HuH-7 (cell line): Measurements from ENCODE around the gene PRG2.
"Not testable (repeated sequence)": the region's sequence is repeated elsewhere in the genome, so short reads cannot be mapped to it uniquely, and the experiment has no call there.

Experiments used
- DNase-seq: peaks from one replicate; pipeline ENCODE4 v3.0.0; 2011; ENCODE audit warnings: low spot score

Gene PRG2

DNA sequence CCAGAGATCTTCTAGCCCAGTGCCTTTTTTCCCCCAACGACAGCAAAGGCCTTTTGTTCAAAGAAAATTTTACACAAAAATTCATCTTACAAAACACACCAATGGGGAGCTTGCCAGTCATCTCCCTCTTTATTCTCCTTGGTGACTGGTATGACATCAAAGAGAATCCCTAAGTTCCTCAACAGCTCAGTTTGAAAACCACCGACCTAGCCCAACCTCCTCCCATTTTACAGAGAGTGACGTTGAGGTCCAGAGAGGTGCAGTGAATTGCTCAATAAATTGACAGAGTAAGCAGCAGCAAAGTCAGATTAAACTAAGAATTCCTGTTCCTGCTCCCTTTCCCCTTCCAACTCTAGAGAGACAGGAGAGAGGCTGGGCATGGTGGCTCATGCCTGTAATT is 28.7 kb upstream of the PRG2 start:
- no peak for DNase-seq

DNA sequence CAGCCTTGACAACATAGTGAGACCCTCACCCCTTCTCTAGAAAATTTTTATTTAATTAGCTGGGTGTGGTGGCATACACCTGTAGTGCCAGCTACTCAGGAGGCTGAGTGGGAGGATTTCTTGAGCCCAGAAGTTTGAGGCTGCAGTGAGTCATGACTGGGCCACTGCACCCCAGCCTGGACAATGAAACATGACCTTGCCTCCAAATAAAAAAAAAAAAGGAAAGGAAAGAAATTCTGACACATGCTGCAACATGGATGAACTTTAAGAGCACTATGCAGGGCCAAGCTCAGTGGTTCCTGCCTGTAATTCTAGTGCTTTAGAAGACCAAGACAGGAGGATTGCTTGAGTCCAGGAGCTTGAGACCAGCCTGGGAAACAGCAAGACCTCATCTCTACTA is 27.7 kb upstream of the PRG2 start:
- DNase-seq, result no peak

DNA sequence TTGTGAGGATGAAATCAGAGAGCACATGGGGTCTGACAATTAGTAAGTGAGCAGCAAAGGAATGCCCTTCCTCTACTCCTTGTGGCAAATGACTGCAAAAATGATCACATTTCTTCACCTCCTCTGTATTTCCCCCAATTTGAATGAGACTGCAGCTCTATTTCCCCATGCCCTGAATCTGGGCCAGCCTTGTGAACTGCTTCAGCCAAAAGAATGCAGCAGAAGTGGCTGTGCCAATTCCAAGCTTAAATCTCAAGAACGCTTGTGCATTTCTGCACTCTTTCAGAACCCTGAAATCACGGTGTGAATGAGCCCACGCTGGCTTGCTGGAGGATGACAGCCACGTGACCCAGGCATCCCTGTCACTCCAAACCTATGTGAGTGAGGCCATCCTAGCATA is 26.6 kb upstream of the PRG2 start:
- no peak for DNase-seq

DNA sequence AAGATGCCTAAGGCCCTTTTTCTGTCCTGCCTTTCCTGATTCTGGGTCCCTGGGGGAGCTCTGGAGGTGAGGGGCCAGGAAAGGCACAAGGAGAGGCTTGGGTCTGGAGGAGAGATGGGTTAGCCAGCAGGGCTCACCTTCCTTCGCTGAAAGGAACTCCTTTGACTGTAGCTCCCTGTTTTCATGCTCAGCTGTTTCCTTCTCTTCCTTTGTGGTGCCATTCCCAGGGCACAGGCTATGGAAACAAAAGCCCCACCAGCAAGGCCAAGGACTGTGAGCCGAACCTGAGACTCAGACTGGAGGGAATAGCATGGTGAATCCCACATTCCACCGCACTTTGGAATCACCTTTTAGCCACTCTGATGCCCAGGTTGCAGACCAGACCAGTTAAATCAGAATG is 26.0 kb upstream of the PRG2 start:
- DNase-seq, result no peak

DNA sequence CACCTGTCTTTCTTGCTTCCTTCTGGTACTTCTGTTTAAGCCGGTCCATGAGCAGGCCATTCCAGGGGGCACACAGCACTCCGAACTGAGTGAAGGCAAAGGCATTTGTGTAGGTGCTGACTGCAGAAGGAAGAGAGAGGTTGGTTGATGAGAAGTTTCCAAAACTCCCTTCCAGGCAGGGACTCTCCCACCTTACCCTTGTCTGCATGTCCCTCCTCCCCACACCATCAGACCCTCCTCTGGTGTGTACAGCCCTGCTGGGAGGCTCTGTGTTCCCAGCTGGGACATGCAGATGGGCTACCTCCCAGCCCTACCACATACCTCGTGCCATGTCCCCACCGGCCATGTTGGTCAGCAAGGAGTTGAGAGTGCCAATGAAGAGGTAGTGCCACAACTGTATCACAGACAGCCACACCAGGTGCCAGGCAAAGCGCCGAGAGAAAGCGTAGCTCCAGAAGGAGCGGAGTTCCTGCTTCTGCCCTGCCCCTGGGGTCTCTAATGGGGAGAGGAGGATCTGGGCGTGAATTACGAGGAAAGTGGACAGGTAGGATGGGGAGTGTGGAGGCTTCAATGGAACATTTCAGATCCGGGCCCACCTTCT is 24.3 kb upstream of the PRG2 start:
- no peak for DNase-seq

DNA sequence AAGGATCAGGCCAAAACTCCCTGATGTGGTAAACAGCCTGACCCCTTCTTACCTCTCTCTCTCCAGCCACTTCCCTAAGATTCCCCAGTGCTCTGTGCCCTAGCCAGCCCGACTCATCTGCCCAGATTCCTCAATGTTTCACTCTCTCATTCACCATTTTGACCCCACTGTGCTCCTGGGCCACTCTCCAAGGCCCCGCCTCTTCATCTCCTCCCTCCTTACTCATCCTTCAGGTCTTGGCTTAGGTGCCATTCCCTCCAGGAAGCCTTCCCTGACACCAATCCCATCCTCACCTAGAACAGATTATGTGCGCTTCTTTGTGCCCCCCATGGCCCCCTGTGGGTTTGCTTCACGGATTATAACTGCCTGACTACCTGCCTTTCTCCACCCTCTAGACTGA is 23.2 kb upstream of the PRG2 start:
- no peak for DNase-seq

DNA sequence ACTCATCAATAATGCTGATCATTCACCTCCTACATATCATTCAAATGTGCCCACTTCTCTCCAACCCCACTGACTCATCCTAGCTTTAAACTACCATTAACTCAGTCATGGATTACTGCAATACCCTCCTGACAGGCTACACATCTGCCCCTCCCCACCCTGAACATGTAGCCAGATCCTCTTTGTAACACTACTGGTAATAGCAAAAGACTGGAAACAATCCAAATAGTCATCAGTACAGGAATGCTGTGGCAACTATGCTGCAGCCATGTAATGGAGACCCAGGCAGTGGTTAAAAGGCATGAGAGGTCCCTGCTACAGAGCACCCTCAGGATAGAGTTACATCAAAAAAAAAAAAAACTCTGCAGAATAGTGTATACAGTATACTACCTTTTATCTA is 19.8 kb upstream of the PRG2 start:
- no peak for DNase-seq

DNA sequence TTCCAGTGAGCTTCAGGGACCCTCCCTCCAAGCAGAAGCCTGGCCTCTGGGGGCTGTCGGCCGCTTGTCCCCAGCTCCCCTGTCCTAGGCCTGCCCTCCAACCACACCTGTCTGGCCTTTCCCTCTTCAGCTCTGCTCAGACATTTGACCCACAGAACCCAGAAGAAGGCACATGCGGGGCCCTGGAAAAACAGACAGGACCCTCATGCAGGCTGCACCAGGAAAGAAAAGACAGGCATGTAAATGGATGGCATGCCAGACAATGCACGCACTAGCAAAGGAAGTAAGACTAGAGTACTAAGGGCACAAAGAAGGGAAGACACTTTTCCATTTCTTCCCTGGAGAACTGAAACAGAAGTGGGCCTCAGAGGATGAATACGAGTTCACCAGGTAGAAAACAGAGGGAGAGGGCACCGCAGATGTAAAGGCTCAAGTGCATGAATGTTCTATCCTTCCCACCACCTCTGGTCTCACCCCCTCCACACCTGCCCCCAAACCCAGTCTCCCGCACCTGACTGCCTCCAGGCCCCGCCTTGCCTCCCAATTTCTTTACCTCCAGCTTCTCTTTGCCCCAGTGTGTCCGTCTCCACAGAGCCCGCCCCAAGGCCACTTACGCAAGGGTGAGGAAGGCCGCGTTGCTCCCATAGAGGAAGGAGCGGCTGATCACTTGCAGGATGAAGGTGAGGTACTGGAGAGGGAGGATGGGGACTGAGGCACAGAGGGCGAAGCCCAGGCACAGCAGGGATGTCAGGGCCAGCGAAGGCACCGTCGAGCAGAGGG is 19.1 kb upstream of the PRG2 start:
- DNase-seq, result no peak

DNA sequence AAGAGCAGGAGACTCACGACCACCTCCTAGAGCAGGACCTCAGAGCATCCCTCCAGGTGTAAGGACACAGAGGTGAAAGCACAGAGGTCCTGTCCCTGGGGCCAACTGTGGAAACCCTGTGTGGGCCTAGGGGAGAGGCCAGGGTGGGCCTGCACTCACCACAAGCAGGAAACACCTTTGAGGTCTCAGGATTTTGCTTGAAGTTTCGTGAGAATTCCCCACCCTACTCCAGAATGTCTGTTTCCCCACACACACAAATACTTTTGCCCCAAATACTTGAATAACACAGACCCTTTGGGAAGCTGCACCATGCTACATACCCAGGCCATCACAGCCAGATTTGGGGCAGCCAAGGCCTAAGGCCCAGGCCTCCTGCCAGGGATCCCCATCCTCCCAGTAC is 18.3 kb upstream of the PRG2 start:
- DNase-seq, result no peak

DNA sequence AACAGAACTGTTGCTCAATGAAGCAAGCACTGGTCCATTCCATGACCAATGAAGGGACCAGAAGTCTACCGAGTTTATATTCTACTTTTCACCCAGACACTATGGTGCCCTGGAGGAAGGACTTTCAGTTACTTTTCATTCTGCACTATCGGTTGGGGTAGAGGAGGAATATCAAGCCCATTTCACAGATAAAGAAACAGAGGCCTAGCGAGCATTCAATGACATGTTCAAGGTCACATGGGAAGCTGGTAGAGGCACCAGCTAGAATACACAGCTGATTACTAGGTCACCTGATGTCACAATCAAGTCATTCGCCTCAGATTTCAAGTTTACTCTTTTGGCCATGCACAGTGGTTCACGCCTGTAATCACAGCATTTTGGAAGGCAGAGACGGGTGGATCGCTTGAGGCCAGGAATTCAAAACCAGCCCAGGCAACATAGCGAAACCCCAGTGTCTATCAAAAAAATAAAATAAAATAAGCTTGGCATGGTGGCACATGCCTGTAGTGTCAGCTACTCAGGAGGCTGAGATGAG is 17.6 kb upstream of the PRG2 start:
- DNase-seq, result no peak

DNA sequence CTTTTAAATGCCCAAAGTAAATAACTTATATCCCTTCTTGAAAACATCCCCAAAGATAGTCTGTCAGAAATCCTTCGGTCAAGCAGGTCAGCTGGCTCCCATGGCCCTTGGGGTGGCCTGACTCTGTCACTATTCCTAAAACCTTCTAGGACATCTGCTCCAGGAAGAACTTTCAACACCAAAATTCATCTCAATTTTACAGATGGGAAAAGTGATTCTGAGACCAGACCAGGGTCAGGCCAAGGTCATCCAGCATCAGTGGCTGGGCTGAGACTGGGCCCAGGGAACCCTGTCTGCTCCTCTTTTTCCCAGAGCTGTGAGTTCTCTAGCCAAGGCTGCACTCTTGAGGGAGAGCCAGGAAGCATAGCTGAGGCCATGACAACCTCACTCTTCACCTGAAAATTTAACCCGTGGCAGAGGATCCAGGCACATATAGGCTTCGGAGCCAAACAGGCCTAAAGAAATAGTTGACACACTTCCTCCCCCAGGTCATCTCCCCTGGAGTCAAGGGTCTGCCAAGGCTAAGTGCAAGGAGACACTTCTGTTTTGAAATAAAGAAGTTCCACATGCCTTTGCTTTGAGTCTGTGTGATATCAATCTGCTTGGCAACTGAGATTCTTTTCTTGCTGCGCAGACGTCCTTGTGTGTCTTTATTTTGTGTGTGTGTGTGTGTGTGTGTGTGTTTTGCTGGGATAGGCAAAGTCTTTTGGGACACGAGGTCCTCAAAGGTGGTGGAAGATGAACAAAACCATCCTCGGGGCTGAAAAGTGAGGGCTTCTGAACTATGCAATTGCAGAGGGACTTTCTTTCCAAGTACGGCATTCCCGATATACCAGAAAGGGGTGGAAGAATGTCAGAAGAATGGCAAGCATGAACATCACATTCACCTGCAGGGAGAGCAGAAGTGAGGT is 16.8 kb upstream of the PRG2 start:
- DNase-seq, result no peak

DNA sequence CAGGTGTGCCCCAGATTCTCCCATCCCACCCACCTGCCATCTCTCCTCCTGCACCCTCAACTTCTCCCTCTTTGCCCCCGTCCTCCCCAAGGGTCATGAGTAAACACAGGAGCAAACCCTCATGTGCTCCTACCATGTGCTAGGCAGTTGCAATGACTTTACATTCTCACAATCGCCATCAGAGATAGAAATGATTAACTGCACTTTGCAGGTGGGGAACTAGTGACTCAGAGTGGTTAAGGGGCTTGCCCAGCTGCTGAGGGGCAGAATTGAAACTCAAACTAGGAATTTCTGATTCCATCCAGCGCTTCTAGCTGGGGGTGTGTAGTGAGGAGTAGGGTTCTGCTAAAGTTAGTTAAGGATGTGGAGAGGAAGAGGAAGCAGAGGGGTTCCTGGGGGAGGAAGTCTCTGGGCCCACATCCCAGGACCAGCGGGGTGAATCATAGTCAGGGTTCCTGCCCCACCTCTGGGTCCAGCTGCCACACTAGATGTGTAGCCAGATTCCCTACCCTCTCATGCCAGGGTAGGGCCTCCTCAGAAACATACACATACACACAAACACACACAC is 16.0 kb upstream of the PRG2 start:
- DNase-seq, result no peak

DNA sequence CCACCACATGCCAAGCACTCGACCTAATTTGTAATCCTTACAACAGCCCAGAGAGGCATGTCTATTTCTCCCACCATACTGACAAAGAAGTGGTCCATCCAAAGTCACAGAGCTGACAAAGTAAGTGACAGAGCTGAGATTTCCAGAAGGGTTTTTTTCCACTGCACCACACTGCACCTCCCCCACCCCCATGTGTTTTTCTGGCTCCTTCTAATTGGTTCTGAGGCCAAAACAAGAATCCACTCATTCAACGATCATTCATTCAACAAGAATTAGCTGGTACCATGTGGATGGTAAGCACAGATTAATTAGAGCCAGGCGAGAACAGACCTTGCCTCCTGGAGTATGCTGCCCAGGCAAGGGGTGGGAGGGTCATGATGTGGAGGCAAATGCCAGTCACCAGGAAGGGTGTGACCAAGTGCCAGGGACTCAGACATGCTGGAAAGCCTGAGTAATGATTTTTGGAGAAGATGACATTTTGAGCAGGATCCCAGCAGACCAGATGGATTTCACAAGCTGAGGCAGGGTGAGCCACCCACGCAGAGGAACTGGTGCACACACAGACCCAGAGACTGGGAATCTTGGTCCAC is 14.9 kb upstream of the PRG2 start:
- DNase-seq, result no peak

DNA sequence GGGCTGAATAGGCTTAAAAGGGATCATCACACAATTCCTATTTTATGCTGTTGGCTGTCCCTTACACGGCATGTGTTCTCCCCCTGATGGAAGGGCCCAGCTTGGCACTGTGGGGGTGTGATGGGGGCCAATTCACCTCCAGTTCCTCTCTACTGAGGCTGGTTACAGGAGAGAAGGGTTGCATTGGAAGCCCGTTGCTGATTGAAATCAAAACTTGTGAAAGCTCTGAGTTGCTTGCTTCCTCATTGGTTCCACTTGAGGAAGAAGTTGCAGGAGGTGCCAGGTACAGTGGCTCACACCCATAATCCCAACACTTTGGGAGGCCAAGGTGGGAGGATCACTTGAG is 13.3 kb upstream of the PRG2 start:
- DNase-seq, result no peak

DNA sequence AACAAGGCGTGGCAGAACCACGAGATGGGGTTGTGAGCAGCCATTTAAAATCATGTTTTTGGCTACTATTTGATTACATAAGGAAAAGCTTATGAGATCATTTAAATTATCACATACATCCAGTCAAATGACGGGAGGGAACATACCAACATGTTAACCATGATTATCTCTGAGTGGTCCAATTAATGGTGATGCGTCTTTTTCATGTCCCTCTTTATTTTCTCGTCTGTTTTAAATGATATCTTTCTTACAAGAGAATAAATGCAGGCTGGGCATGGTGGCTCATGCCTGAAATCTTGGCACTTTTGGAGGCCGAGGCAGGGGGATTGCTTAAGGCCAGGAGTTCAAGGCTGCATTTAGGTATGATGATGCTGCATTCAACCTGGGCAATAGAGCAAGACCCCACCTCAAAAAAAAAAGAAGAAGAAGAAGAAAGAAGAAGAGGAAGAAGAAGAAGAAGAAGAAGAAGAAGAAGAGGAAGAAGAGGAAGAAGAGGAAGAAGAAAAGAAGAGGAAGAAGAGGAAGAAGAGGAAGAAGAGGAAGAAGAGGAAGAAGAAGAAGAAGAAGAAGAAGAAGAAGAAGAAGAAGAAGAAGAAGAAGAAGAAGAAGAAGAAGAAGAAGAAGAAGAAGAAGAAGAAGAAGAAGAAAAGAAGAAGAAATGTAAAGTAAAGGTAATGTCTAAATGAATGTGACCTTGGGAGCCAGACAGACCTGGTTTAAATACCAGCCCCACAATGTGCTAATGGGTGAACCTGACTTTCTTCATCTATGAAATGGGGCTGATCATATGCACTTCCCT is 12.8 kb upstream of the PRG2 start:
- DNase-seq, result not testable (repeated sequence)

DNA sequence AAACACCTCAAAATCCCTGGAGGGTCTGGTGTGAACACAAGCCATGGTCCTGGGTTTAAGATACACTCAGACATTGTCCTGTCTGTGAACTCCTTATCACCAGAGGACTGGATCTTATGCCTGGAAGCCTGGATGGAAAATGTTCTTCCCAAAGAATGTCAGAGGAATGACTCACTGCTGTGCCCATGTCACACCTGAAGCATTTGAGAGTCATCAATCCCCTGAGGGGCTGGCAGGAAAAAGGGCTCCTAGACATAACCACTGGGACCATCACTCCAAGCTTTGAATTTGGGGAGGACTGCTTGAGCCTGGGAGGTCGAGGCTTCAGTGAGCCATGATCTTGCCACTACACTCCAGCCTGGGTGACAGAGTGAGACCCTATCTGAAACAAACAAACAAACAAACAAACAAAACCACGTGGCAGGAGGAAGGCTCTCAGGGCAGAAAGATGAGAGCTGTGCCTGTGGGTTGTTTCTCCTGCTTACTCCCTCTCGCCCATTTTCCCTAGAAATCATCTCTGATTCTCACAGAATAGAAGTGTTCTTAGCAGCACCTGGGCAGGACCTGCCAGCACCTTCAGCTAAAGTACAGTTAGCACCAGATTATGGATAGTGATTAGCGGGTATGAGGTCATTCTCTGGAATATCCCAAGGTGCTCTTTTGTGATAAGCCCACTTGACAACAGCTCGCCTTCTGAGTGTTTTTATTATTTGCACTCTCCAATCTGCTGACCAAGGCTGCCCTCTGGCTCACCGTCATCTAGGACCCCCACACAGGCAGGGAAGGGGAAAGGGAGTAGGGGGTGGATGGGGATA is 11.9 kb upstream of the PRG2 start:
- no peak for DNase-seq

DNA sequence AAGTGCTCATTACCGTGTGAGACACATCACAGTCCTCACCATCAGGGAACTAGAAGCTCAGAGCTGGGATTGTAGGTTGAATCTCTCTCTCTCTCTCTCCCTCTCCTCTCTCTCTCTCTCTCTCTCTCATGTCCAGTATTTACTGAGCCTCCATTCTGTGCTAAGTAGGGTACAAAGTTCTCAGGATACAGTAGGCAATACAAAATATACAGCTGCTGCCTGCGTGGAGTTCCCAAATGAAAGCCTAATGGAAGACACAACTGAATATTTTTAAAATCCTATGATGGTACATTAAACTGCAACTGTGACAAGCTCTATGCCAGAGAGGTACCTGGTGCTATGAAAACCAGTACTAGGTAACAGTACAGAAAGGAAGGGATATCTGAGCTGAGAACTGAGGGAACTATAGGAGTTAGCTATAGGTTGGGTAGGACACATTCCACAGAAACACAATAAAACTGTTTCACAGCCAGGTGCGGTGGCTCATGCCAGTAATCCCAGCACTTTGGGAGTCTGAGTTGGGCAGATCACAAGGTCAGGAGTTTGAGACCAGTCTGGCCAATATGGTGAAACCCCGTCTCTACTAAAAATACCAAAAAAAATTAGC is 9.6 kb upstream of the PRG2 start:
- no peak for DNase-seq

DNA sequence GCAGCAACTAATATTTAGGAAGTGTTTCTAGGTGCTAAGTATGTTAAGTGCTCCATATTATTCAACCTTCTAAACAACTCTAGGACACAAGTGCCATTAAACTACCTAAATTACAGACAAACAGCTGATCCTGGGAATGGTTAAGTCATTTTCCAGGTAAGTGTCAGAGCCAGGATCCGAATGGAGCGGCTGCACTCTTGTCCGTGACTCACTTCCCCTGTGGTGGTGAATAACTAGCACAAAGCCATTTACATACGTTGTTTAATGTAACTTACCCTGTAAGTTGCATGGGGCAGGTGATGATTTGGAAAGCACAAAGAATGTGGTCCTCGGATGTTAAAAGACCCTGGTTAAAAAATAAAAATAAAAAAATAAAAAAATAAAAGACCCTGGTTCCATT is 8.8 kb upstream of the PRG2 start:
- no peak for DNase-seq

DNA sequence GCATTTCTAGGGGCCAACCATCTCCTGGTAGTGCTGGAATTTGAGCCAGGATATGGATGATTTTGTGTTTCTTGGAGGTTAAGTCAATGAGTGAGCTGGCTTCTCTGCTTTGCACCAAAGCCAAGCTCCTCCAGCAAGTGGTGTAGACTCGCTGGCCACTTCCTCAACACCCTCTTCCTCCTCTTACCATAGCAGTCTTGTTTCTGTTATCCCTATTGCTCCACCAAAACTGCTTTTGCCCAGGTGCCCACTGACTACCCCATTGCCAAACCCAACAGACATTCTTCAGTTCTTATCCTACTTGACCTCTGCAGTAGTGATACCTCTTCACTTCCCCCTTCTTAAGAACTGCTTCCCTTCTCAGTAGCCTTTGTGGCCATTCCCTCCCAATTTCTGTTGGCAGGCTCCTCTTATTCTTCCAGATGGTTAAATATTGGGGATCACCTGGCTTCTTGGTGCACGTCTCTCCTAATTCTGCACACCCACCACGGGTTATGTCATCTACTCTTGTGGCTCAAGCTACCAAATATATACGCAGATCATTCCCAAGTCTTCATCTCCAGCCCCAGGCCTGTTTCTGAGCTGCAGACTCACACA is 7.0 kb upstream of the PRG2 start:
- DNase-seq, result no peak

DNA sequence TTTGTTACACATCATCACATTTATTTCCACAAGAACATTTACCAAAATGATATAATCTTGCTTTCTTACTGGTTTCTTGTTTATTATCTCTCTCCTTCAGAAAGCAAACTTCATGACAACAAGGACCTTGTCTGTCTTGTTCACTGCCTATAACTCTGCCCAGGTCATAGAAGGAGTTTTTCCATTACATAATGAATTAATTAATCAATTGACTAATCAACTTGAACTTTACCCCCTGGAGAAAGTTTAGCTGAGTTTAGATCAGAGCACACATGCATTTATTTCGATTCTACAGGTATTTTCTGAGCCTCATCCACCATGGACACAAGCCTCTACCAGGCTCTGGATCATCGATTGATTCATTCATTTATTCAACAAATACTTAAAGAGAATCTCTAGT is 6.3 kb upstream of the PRG2 start:
- DNase-seq, result no peak
